Activated T-cell treated with anti-CD3 and anti-CD28 coated beads for 4 hours (primary cell): ENCODE results near the gene DSCAM.

ENCODE experiments used
- DNase-seq: peaks from one replicate; pipeline ENCODE4 v3.0.0-alpha.2; 2020

The DSCAM gene

DNA sequence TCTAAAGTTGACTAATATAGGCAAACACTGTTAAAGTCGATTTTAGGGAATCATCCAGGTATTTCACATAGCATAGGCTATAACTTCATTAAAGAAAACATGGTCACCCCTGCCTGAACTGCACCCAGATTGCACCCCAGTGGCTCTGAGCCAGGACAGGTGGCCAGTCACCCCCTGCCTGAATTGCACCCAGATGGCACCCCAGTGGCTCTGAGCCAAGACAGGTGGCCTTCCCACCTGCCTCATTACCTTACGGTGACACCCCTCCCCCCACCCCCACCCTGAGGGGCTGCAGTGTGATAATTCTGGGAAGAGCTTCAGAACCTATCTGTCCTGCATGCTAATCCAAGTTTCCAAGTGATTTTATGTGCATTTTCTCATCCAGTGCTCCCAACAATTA, 78.9 kb downstream of the DSCAM start:
- no peak for DNase-seq

DNA sequence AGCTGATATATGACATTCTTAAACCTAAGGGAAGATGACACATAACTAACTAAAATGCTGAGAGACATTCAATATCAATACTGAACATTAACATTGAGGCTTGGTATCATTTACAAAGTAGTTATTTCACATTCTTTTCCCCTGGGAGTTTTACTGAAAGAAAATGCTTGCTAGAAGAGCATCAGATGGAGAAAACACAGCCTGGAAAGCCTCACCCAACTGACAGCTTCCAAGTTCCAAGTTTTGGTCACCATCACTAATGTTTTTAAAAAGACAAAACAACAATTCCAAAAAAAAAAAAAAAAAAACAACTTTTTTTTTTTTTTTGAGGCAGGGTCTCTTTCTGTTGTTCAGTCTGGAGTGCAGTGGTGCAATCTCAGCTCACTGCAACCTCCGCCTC, 80.6 kb downstream of the DSCAM start:
- DNase-seq: no peak

DNA sequence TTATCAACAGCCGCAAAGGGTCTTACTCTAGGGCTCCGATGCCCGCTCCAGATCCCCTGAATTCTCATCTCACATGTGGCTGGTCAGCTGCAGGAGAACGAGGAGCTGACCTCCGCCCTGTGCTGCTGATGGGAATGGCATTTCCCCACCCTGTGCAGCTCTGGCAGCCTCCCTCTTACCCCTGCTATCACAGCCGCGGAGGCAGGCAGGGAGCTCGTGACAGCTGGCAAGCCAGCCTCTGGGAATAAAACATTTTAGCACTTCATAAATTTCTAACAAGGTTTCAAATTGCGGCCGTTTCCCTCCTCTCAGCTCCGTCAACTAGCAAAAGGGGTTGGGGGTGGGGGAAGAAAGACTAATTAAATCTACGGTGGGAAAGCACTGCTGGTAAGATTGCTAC, 81.1 kb downstream of the DSCAM start:
- no peak for DNase-seq

DNA sequence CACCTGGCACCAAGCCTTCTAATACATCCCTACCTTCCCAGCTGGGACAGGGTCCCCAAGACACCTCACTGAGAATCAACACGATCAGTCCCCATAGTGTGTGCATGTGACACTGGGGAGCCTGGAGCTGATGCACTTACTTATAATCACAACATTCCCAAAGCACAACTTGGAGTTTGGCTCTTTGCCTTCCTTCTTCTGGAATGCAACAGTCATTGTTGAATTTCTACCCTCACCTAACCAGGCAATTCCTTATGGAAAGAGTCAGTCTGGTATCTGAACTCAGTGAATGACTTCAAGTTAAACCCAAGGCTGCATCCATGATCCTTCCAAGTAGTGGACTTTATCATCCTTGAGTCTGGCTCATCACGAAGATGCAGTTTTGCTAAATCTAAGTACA, 86.1 kb downstream of the DSCAM start:
- no peak for DNase-seq

DNA sequence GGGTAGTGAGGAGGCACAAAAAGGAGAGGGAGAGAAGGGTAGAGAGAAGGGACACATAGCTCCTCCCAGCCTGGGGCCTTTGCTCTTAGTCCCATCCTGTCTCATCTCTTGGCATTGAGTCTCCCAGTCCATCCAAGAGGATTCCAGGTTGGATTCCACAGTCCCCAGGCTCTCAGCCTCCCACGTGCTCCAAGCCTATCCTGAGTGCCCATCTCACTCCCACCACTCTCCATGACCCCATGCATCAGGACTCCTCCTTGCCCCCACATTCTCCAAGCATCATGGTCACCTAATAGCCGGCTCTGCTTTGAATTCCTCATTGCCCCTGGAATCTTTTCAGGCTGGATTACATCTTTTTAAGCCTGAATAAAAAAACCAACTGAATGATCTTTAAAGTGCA, 87.9 kb downstream of the DSCAM start:
- DNase-seq: no peak

DNA sequence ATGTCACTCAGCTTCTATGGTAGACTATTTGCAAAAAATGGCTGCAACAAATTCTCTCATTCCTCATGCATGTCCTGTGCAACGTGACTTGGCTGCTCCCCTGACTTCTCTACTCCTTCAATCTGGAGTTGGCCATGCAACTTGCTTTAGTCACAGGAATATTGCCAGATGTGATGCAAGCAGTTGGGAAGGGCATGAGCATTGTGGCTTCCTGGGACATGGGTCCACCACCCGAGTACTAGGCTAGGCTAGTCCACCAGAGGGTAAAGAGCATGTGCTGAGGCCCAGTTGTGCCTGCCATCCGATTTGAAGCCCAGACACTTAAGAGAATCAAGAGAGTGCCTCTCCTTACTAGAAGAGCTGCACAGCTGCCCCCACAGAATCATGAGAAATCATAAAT, 89.6 kb downstream of the DSCAM start:
- no peak for DNase-seq

DNA sequence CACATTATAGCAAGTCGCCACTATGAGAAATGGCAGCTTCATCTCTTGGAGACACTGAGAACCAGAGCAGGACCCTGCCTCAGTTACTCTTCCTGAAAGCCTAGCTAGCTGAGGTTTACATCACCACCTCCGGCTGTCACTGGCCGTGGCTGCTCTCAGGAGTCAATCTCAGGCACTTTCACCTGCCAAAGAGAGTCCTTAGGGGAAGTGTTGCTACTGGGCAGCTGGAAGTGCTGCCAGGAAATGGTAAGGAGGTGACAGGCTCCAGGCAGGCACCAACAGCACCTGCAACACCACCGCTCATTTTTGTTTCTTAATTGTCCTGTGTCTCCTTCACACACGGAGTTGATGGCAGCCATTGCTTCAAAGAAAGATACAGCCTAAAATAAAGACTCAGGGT, 92.5 kb downstream of the DSCAM start:
- no peak for DNase-seq

DNA sequence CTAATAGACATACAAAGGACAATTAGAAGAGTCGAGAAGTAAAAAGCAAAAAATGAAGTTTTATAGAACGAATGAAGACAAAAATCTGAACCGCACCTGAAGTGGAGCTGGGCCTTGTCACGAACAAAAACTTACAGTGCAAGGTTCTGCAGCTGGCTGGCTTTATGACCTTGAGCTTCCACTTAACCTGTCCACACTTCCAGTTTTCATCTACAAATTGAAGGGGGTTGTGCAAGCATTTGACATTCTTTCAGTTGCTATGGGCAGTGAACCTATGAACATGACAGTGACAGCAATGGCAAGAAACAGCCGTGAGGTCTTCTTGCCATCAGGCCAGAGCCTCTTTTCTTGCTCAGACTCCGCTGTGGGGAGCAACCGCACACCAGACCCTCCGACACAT, 93.2 kb downstream of the DSCAM start:
- no peak for DNase-seq

DNA sequence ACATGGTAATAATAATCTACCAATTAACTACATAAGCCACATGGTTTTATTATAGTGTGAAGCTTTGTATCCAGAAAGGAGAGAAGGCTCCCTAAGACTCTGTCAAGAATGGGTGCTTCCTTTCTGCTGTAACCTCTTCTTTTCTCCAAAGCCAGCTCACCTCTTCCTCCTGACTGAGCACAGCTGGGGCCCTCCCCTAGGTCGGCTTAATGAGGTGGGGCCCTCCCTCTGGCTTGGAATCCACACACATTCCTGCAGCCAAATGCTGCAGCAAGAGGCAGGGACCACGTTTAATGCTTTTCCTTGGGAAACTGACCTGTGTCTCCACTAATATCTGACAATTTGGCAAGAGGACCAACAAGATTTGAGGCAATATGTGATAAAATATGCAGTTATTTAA, 94.8 kb downstream of the DSCAM start:
- DNase-seq: no peak

DNA sequence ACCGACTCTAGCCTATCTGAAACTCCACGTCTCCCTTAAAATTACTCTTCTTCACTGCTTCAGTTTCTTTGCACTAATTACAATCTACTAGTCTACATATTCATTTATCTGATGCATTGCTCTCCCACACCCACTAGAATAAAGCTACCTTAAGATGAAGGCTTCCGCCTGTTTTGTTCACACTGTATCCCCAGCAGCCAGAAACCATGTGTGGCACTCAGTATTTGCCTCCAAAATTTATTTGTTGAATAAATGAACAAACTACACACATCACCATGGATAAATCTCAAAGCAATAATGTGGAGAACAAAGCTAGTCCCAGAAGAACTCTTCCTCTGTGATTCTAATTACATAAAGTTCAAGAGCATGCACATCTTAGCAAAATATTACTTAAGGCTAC, 95.7 kb downstream of the DSCAM start:
- no peak for DNase-seq

DNA sequence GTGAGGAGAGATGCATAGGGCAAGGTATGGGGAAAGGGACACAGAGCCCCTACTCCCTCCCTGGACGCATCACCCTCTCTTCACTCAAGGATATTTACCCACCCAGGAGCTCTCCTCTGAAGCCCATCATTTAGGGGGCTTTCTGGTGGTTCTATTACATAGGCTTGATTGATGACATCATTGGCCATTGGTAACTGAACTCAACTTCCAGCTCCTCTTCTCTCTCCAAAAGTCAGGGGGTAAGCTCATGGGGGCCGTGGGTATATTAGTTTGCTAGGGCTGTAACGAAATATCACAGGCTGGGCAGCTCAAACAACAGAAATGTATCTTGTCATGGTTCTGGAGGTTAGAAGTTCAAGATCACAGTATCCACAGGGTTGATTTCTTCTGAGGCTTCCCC, 110.8 kb downstream of the DSCAM start:
- DNase-seq: no peak

DNA sequence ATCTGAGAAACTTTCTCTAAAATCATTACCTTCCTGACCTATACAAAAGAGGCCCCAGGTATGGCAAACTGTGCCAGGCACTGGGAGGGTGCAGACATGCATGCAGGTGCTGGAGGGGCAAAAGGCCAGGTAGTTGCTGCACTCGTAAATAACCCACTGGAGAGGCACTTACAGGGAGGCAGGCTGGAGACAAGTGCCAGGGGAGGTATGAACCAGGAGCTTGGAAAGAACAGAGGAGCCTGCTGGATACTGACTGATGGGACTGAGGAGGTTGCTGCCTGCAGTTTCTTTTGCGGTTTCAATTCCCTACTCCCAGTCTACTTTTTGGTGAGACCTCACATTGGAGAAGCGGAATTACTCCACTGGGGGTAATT, 113.9 kb downstream of the DSCAM start:
- DNase-seq: no peak

DNA sequence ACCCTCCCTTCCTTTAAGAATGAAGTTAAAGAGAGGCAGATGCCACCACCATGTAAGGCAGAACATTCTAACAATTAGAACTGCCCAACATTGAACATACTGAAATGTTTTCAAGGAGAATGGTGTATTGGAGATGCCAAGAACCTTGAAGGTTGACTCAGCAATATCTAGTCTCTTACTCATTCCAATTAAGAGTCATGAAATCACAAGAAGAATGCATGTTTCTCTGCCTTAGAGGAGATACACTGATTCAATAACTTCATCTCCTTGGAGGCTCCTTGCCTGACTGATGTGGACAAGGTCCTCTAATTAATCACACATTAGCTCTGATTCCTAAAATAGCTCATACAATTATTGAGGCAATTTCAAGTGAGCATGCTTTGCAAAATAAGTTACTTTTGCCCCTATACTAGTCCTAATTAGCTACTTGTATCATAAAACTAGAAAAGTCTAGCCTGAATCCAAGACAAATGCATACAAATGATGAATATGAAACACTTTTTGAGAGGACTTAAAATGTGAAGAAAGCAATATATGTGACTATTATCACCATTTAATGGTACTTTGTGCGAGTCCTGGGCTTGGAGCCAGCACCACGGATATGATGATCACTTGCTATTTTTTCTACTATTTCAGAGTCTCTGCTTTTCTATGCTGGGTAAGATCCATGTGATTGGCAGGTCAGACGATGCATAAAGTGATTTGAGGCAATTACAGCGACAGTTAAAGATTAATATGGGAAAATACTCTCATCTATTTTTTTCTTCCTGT, 114.5 kb downstream of the DSCAM start:
- DNase-seq: no peak

DNA sequence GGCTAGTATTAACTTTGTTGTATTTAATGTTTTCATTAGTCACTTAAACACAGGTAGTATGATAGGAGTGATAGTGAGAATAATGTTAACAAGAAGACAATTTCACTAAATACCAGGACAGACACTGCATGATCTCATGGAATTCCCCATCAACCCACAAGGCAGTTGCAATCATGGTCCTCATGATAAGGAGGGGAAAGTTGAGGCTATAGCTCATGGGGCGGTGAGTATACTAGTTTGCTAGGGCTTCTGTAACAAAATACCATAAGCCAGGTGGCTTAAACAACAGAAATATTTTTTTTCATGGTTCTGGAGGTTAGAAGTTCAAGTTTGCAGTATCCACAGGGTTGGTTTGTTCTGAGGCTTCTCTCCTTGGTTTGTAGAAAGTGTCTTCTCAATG, 115.8 kb downstream of the DSCAM start:
- no peak for DNase-seq

DNA sequence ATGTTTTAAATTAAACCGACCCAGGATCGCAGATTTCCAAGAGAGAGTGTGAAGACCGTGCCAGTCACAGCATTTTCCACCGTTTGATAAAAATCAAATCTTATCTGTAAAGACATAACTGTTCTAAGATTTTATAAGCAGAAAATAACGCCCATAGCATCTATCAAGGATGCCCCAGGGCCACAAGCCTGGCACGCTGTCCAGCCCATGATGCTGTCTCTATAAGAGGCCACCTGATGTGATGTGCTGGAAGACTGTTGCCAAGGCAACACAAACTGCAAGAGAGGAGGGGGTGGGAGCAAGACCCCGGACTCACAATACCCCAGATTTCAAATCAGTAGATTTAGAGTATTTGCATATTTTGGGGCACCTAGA, 116.5 kb downstream of the DSCAM start:
- no peak for DNase-seq

DNA sequence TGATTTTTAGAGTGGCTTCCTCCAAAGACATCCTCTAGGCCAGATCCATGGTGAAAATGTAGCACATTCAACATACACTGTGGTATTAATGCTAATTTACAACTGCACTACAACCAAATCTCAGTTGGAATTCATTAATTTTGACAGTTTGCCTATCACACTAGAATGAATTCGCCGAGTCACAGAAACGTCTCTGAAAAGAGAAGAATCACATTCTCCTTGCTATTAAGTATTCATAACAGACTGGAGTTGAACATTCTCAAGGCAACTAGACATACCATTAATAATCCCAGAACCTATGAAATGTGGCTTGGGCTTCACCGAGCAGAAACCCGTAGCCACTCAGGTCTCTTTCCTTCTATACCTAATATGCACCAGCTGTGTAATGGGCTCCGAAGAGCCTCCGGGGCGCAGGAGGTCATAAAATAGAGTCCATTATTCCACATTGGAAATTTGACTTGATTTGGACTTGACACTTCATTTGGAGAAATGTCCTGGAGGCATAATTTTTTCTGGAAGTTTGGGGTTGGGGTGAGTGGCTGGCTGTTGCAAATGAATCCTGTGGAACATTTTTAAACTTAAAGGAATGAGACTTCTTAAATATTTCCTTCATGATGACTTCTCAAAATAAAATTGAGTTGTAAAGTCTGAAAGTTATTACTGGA, 117.1 kb downstream of the DSCAM start:
- no peak for DNase-seq

DNA sequence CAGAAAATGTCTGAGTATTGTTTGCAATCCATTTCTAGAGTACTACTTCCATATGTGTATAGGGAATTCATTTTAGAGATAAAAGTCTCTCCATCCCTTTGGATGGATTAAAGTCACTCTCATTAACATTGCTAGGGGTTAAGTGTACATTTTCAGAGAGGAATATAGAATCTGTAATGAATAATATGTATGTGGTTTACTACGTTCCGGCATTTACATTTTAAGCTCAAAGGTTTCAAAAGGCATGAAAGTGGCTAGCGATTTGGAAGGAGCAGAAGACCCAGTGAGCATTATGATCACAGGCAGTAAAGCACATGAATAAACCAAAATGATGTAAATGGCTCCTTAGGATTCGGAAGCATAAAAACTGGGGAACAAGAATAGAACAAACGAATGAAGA, 123.0 kb downstream of the DSCAM start:
- DNase-seq: no peak

DNA sequence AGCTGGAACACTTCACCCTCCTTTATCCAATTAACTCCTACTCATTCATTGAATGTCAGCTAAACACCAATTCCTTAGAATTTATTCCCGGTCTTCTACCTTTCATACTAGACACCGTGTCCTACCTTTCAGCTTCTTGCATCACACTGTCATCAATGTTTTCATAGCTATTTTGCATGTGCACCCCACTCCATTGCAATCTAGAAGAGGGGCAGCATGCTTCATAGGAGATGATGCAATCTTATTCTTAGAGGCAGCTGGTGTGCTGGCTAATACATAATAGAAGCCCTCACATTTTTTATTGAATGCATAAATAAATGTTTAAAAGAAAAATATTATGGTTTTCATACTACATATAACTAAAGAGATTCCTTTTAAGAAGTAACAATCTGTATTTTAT, 123.6 kb downstream of the DSCAM start:
- no peak for DNase-seq

DNA sequence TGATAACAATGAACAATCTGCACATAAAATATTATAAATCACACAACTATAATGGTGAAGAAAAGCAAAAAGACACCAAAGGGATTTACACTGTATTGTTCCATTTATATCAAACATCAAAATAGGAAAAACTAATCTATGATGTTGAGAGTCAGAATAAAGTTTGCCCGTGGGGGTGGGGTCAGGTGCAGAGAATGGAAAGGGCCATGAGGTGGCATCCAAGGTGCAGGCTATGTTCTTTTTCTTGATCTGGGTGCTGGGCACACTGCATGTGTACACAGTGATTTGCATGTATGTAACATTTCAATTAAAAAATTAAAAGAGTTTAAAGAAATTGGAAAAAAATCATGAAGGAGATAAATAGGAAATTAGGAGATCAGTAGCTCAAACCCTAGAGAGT, 127.3 kb downstream of the DSCAM start:
- DNase-seq: no peak

DNA sequence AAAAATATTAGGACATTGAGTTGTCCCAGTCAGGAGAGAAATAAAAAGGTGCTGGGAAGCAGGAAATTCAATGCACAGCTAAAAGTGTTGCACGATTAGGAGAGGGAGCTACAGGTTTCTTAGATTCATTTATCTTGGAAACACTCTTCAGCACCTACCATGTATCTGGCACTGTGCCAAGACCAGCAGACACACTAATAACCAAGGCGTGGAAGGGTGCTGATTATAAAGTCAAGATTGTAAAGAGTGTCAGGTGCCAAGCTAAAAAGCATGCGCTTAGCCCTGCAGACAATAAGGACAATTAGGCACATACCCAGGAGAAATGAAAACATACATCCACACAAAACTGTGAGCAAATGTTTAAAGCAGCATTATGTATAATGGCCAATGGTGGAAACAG, 129.9 kb downstream of the DSCAM start:
- no peak for DNase-seq

DNA sequence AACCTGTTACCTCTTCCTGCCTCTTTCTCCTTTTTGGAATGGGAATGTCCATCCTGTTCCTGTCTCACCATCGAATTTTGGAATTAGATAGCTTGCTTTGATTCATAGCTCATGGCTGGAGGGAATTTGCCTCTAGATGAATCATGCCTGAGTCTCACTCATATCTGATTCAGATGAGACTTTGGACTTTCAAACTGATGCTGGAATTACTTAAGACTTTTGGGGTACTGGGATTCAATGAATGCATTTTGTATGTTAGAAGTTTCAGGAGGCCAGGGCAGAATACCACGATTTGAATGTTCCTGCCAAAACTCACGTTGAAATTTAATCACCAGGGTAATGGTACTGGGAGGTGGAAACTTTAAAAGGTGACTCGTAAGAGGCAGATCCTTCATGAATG, 132.4 kb downstream of the DSCAM start:
- no peak for DNase-seq

DNA sequence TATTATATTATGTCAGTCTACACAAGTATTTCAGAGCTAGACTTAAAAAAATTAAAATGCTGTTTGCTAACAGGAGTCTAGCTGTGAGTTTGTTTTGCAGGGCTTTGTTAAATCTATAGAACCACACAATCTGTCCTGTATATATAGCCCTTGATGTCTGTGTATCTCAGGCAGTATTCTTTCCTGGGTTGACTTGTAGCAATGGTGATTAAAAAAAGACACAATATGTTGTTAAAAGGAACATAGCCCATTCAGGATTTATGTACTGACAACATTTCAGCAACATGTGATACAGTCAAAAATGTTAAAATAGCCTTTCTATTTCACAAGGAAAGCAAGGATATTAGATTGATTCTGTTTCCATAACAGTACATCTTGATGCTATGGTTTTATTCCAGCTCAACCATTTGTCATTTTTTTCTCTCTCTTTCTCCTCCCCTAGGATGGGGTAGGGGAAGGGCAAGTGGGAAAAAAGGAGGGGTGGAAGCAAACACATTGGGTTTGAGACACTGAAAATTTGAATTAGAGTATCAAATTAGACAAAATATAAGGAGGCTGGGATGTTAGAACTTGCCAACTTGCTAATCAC, 139.2 kb downstream of the DSCAM start:
- no peak for DNase-seq

DNA sequence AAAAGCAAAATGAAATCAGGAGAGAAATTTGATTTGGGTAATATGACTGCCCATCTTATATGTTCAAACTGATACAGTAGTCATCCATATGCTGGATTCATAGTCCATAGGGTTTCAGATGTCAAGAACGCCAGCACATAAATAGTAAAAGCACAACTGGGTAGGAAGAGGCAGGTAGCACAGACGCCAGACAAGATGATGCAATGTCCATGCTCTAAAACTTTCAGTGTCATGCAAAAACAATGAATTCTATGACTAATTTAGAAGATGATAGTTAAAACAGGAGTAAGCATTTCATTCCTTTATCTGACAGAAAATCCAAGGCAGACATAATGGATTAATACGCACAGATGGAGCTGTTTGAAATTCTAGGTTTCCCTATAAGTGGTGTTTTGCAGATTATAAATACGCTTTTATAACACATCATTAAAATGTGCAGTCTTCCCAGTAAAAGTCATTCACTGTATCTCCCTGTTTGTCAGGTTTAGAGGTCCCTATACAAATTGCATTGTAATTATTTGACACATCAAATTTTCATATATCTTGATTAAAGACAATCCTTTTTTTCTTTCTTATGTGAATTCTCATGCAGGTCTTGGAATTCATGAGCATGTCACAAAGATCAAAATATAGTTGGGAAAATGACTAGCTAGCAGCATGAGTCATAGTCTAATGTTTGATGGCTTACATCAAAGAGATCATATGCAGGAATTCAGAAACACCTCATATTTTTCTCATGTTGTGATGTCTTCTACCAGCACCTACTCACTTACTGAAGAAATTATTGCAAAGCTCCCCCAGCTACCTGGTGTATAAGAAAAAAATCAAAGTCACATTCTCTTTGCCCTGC, 139.9 kb downstream of the DSCAM start:
- DNase-seq: no peak

DNA sequence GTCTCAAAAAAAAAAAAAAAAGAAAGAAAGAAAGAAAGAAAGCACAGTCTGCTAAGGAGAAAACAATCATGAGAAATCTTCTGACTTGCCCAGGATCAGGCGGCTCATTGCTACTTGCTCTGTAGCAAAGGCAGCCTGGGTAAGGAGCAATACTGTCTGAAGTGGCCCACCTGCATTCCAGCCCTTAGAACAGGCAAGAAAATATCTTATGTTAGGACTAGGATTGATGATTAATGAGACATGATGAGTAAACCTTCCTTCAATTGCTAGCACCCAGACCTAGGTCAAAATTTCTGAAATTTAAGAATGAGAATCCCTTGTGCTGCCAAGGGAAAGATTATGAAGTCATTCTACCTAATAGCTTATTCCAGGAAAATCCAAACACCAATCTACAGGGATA, 140.8 kb downstream of the DSCAM start:
- no peak for DNase-seq
